Activated naive CD8-positive, alpha-beta T cell treated with anti-CD3 and anti-CD28 coated beads, Interleukin-2, amount 10 ng/mL, durations not matched to agents 7 days and 5 days (primary cell): ENCODE results near the gene SOSTDC1. TPM values are rescaled to one million over a fixed set of nuclear protein-coding genes. Genes with fewer than 3 reads are reported as not detected.

Experiments
- ATAC-seq: fragments of 150-1000 bp; cut with Tn5 transposase; one replicate; pipeline ENCODE4 v1.10.0; 2021; ENCODE audit warnings: low read depth, moderate library complexity
- POLR2A ChIA-PET: fragments of 350-600 bp; sonication (Branson Sonifier 250); formaldehyde crosslinking; loops from one replicate; lab custom pipeline; 2021; ENCODE audit warnings: antibody characterized with exemption; lab: Charles Lee
- DNase-seq: peaks from one replicate; pipeline ENCODE4 v3.0.0; 2021
- H3K27ac Mint-ChIP-seq: one replicate; pipeline ENCODE4 v1.8.0; 2022; ENCODE audit warnings: mild to moderate bottlenecking, mixed read lengths
- H3K27me3 Mint-ChIP-seq: one replicate; pipeline ENCODE4 v1.8.0; 2022; ENCODE audit warnings: mild to moderate bottlenecking, moderate library complexity, mixed read lengths
- H3K36me3 Mint-ChIP-seq: one replicate; pipeline ENCODE4 v1.8.0; 2021; ENCODE audit warnings: mild to moderate bottlenecking, mixed read lengths
- H3K4me1 Mint-ChIP-seq: one replicate; pipeline ENCODE4 v1.8.0; 2021; ENCODE audit warnings: mixed read lengths
- H3K4me3 Mint-ChIP-seq: one replicate; pipeline ENCODE4 v1.8.0; 2022; ENCODE audit warnings: mild to moderate bottlenecking, moderate library complexity, mixed read lengths
- H3K9me3 Mint-ChIP-seq: one replicate; pipeline ENCODE4 v1.8.0; 2021; ENCODE audit warnings: mixed read lengths
- total RNA-seq, 2 experiments: library from RNA; stranded (reverse); gene quantifications; one replicate each; pipeline ENCODE4 v1.2.3, GENCODE V29; 2021

SOSTDC1 gene
- total RNA-seq, 2 experiments from 2014 or later, result not detected

- peak within 1 kb of the TSS; percentile 97 for H3K27ac Mint-ChIP-seq
- peaks cover 7% of the 10 kb centered on the region for H3K9me3 Mint-ChIP-seq
- POLR2A ChIA-PET, result interaction anchor here (0.8 to 2.7 kb wide), 6 partner anchors 11 to 226 kb away, joined by 3 to 23 read pairs (median 8); partner anchors contain the start of genes ANKMY2 and BZW2
- peaks cover 2% of the 10 kb centered on the region for H3K27me3 Mint-ChIP-seq
- H3K4me3 Mint-ChIP-seq, result peak within 1 kb of the TSS; percentile 90
- H3K4me1 Mint-ChIP-seq, result peaks cover 15% of the 10 kb centered on the region
- DNase-seq (peak; percentile 71), ATAC-seq (peak; percentile 24)
- H3K36me3 Mint-ChIP-seq, result peaks cover 6% of the 10 kb centered on the region
These were observed 44.0 kb downstream of the SOSTDC1 start, which contains the start of gene CRPPA for GRCh38 chr7:16421333-16422102. CRPPA (minus strand) TSS chr7:16421538; CDS start chr7:16421322, 216 bp downstream.

GRCh38 chr7:16420649-16421332, 44.7 kb downstream of the SOSTDC1 start:
- ATAC-seq (peak; percentile 94), DNase-seq (peak; percentile 85)
- Mint-ChIP-seq H3K4me1 (peaks cover 15% of the 10 kb centered on the region), H3K9me3 (peaks cover 7% of the 10 kb centered on the region), H3K4me3 (peak overlapping the region; percentile 90), H3K27ac (peak overlapping the region; percentile 97), H3K27me3 (no peaks in the 10 kb centered on the region), H3K36me3 (peaks cover 6% of the 10 kb centered on the region)
- POLR2A ChIA-PET, result interaction anchor here (0.8 to 2.7 kb wide), 9 partner anchors 12 to 877 kb away, joined by 3 to 23 read pairs (median 5); partner anchors contain the start of genes AHR, ANKMY2 and BZW2

GRCh38 chr7:16420329-16420648, 45.2 kb downstream of the SOSTDC1 start:
- peak overlapping the region; percentile 97 for H3K27ac Mint-ChIP-seq
- ATAC-seq (no peak), DNase-seq (no peak)
- peaks cover 6% of the 10 kb centered on the region for H3K36me3 Mint-ChIP-seq
- H3K27me3 Mint-ChIP-seq, result no peaks in the 10 kb centered on the region
- POLR2A ChIA-PET, result interaction anchor here (0.8 to 2.7 kb wide), 8 partner anchors 12 to 878 kb away, joined by 3 to 23 read pairs (median 8); partner anchors contain the start of genes AHR, ANKMY2 and BZW2
- peaks cover 15% of the 10 kb centered on the region for H3K4me1 Mint-ChIP-seq
- peaks cover 7% of the 10 kb centered on the region for H3K9me3 Mint-ChIP-seq
- H3K4me3 Mint-ChIP-seq, result peak overlapping the region; percentile 90

- DNase-seq (no peak), ATAC-seq (no peak)
- Mint-ChIP-seq H3K36me3 (peaks cover 6% of the 10 kb centered on the region), H3K27ac (peak overlapping the region; percentile 97), H3K4me1 (peaks cover 15% of the 10 kb centered on the region), H3K27me3 (no peaks in the 10 kb centered on the region), H3K9me3 (peaks cover 7% of the 10 kb centered on the region), H3K4me3 (peak overlapping the region; percentile 90)
- POLR2A ChIA-PET, result interaction anchor here (1.0 to 2.7 kb wide), 5 partner anchors 145 to 228 kb away, joined by 3 to 23 read pairs (median 11); partner anchors contain the start of genes ANKMY2 and BZW2
These were observed 45.7 kb downstream of the SOSTDC1 start for GRCh38 chr7:16419859-16420258.

- H3K4me1 Mint-ChIP-seq, result peaks cover 15% of the 10 kb centered on the region
- H3K27ac Mint-ChIP-seq, result peak overlapping the region; percentile 97
- H3K9me3 Mint-ChIP-seq, result peaks cover 7% of the 10 kb centered on the region
- DNase-seq, result no peak
- peaks cover 6% of the 10 kb centered on the region for H3K36me3 Mint-ChIP-seq
- no peak for ATAC-seq
- no peaks in the 10 kb centered on the region for H3K27me3 Mint-ChIP-seq
- POLR2A ChIA-PET, result interaction anchor here (2.0 kb wide), 1 partner anchor 145 kb away, joined by 14 read pairs; no protein-coding TSS in a partner anchor
- no peak overlapping the region for H3K4me3 Mint-ChIP-seq
These were observed 46.4 kb downstream of the SOSTDC1 start for GRCh38 chr7:16419126-16419525.

GRCh38 chr7:16417906-16418305, 47.6 kb downstream of the SOSTDC1 start:
- Mint-ChIP-seq H3K4me1 (peaks cover 15% of the 10 kb centered on the region), H3K27me3 (no peaks in the 10 kb centered on the region), H3K36me3 (peaks cover 8% of the 10 kb centered on the region), H3K4me3 (no peak overlapping the region), H3K9me3 (peaks cover 7% of the 10 kb centered on the region), H3K27ac (no peak overlapping the region)
- POLR2A ChIA-PET, result no interaction called here
- DNase-seq (no peak), ATAC-seq (no peak)

GRCh38 chr7:16416289-16417282, 49.0 kb downstream of the SOSTDC1 start:
- Mint-ChIP-seq H3K36me3 (peaks cover 8% of the 10 kb centered on the region), H3K27ac (no peak overlapping the region), H3K27me3 (no peaks in the 10 kb centered on the region), H3K4me3 (no peak overlapping the region), H3K9me3 (peaks cover 7% of the 10 kb centered on the region), H3K4me1 (peaks cover 13% of the 10 kb centered on the region)
- no peak for ATAC-seq
- no peak for DNase-seq
- POLR2A ChIA-PET, result no interaction called here

- peaks cover 2% of the 10 kb centered on the region for H3K4me1 Mint-ChIP-seq
- H3K4me3 Mint-ChIP-seq, result no peak overlapping the region
- peaks cover 3% of the 10 kb centered on the region for H3K9me3 Mint-ChIP-seq
- POLR2A ChIA-PET, result no interaction called here
- no peak overlapping the region for H3K27ac Mint-ChIP-seq
- no peak for DNase-seq
- H3K27me3 Mint-ChIP-seq, result no peaks in the 10 kb centered on the region
- ATAC-seq, result no peak
- H3K36me3 Mint-ChIP-seq, result peaks cover 3% of the 10 kb centered on the region
These were observed 53.0 kb downstream of the SOSTDC1 start for GRCh38 chr7:16412274-16413254.

Other genes with a start within 250 kb of the SOSTDC1 start
- gene CRPPA, start 44.2 kb downstream of the SOSTDC1 start, total RNA-seq, result 1 to 10 TPM in 1 of 2 experiments, under 1 TPM in 1; 0.89 to 1.1 TPM
- not detected for gene LRRC72, start 61.1 kb upstream of the SOSTDC1 start, total RNA-seq
- 10 to 100 TPM; 14.3 to 18.7 TPM for gene ANKMY2, start 180.0 kb upstream of the SOSTDC1 start, total RNA-seq
- gene BZW2, start 180.4 kb upstream of the SOSTDC1 start, total RNA-seq, result 10 to 100 TPM; 41.0 to 44.1 TPM